Hepatic stellate cell (primary cell): ENCODE data around the gene KLB.
"Not testable (repeated sequence)": the region's sequence is repeated elsewhere in the genome, so short reads cannot be mapped to it uniquely, and the experiment has no call there.

ENCODE experiments used
- DNase-seq: peaks from one replicate; pipeline ENCODE4 v3.0.0; 2011; ENCODE audit warnings: low spot score

Gene KLB

DNA sequence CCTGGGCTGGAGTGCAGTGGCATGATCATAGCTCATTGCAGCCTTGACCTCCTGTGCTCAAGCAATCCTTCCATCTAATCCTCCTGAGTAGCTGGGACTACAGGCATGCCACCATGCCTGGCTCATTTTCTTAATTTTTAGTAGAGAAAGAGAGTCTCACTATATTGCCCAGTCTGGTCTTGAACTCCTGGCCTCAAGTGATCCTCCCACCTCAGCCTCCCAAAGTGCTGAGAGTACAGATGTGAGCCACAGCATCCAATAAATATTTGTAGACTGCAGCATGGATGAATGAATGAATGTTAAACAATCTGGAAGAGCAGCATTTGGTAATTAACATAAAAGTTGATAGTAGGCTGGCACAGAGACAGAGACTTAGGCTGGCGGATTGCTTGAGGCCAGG lies 20.0 kb downstream of the KLB start:
- no peak for DNase-seq

DNA sequence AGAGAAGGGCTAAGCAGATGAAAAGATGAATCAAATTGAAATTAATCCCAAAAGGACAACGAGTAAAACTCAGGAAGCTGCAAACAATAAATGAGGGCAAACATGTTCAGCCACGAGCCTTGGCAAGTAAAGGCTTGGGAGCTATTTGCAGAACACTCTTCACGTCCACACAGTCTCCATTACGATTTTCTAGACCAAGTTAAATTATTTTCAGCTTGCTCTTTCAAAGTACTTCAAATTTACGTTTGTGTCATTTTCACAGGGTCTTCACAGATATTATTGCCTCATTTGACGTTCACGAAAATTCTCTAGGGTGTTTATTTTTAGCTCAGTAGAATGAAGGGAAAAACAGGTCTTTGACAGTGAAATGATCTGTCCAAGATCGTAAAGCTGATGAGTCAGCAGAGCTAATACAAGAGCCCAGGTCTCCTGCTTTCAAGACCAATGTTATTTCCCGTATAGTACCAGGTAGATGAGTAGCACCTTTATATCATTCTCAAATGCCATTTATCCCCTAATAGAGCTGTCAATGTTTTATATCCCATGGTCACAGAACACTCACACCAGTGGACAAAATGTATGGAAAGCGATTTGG lies 20.9 kb downstream of the KLB start:
- DNase-seq = no peak

DNA sequence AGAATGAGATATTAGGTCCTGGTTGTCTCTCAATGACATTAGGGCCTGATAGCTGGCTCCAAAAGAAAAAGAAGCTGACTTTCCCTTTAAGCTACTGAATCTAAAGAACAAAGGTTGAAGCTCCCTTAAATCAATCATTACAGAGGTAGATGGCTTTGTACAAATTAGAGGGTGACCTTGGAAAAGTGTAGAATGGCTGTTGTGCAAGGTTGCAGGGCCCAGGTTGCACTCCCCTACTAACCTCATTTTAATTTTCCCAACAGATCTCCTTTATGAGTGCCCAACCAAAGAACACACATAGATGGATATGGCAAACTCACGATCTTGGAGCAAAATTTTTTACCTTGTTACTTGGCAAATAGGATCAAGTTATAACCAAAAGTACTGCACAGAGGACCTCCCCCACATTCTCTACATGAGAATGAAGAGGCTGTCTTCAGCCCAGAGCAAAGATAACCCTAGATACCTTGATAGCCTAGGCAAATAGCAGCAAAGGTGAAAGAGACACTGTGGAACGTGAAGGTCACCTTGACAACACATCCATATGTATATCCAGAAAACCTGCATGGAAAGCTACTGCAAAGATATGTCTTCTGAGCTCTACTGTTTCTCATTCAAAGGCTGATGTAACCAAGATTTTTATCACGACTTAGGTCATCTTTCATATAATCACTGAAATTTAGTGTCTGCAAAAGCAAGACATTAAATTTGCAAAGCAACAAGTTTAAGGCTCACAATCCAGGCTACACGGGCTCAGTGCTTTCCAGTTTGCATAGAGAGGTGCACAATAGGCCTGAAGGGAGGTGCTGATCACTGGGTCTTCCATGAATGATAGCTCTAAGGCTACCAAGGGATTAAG lies 23.0 kb downstream of the KLB start:
- no peak for DNase-seq

DNA sequence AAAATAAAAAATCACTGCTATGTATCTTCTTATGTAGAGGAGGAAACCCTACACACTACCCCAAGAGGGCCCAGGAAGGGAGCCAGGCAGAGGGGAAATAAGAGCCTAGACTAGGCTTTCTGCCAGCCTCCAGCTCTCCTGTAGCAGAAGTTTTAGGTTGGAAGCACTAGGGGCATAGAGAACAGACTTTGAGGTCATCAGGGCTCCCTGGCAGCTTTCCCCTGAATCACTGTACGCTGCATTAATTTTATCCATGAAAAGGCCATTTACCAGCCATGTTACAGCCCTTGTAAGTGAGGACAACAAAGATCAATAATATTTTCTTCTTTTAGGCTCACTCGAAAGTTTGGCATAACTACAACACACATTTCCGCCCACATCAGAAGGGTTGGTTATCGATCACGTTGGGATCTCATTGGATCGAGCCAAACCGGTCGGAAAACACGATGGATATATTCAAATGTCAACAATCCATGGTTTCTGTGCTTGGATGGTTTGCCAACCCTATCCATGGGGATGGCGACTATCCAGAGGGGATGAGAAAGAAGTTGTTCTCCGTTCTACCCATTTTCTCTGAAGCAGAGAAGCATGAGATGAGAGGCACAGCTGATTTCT lies 27.3 kb downstream of the KLB start:
- DNase-seq = no peak

DNA sequence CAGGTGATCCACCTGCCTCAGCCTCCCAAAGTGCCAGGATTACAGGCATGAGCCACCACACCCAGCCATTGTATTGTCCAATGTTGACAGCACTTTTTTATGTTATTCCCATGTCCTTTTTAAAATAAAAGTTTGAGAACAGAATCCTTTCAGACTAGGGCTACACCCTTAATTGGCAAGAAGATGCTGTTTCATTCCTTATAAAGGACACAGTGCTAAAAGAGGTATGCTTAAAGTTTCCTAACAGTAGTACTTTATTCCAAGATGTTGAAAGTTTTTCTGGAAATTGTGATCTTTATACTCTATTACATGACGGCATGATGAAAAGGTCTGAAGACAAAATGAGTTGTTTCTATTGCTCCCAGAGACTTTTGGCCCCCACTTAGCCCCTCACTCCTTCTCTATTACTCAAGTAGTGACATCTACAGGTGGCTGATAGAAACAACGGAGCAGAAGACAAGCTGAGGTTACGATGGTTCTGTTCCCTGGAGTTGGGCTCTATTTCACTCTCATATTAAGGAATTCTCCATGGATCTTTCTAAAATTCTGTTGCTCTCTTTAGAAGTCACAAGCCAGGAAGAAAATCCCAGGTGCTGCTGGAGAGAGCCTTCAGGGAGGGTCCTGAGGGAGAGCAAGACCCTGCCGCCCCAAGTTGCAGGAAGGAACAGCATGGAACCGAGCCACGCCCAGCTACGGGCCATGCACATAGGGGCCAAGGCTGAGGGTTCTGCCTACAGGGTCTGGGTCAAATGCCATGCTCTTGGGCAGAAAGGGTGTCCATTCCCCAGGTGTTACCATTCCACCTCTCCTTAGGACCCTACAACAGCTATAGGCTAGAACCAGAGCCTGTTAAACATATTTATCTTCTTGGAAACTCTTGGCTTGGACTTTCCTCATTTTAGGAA lies 29.2 kb downstream of the KLB start:
- no peak for DNase-seq

DNA sequence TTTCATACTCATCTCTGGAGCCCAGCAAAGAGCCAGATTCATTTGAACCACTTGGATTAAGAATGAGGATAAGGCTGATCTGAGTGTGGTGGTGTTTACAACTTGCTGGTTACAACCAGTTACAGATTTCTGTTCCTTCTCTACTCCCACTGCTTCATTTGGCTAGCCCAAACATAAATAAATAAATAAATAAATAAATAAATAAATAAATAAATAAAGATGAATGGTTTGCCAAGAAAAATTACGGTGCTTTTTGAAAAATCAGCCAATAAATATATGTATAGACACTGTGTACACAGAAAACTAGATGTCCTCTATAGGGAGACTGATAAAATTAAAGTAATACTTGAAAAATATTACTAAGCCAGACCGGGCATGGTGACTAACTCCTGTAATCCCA lies 34.9 kb downstream of the KLB start:
- DNase-seq = no peak

DNA sequence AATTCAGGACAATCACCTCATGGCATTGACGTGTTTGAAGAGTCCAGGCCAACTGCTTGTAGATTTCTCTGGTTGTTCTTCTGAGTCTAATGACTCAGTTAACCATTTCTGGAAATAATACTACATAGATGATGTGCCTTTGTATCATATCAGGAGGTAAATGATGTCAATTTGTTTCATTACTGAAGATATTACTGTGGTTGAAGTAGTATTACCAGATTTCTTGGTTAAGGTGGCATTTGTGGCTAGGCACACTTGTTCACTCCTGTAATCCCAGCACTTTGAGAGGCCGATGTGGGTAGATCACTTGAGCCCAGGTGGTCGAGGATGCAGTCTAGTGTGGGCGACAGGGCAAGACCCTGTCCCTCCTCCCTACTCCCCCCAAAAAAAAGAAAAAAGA lies 36.3 kb downstream of the KLB start:
- DNase-seq = no peak

DNA sequence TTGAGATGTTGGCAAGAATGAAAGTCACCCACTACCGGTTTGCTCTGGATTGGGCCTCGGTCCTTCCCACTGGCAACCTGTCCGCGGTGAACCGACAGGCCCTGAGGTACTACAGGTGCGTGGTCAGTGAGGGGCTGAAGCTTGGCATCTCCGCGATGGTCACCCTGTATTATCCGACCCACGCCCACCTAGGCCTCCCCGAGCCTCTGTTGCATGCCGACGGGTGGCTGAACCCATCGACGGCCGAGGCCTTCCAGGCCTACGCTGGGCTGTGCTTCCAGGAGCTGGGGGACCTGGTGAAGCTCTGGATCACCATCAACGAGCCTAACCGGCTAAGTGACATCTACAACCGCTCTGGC lies 39.7 kb downstream of the KLB start:
- no peak for DNase-seq

DNA sequence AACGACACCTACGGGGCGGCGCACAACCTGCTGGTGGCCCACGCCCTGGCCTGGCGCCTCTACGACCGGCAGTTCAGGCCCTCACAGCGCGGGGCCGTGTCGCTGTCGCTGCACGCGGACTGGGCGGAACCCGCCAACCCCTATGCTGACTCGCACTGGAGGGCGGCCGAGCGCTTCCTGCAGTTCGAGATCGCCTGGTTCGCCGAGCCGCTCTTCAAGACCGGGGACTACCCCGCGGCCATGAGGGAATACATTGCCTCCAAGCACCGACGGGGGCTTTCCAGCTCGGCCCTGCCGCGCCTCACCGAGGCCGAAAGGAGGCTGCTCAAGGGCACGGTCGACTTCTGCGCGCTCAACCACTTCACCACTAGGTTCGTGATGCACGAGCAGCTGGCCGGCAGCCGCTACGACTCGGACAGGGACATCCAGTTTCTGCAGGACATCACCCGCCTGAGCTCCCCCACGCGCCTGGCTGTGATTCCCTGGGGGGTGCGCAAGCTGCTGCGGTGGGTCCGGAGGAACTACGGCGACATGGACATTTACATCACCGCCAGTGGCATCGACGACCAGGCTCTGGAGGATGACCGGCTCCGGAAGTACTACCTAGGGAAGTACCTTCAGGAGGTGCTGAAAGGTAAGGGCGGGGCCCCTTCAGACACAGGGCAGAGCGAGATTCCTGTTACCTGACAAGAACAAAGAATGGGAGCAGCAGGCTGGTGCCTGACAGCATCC lies 40.3 kb downstream of the KLB start:
- no peak for DNase-seq

DNA sequence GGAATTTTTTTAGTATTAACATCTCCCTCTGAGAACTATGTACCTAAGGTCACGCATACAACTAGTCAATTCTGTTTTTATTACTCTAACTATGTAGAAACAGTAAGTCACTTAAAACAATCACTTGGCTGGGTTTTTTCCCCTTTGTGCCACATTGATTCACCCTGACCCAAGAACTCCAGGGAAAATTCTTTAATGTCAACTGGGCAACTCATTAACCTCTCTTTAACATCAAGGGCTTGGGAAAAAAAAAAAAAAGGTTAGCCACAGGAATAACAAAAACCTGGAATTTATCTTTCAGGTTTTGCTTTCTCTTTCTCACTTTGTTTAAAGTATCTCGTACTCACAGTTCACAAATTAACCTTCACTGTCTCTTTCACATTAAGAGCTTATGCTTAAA lies 43.9 kb downstream of the KLB start:
- no peak for DNase-seq

DNA sequence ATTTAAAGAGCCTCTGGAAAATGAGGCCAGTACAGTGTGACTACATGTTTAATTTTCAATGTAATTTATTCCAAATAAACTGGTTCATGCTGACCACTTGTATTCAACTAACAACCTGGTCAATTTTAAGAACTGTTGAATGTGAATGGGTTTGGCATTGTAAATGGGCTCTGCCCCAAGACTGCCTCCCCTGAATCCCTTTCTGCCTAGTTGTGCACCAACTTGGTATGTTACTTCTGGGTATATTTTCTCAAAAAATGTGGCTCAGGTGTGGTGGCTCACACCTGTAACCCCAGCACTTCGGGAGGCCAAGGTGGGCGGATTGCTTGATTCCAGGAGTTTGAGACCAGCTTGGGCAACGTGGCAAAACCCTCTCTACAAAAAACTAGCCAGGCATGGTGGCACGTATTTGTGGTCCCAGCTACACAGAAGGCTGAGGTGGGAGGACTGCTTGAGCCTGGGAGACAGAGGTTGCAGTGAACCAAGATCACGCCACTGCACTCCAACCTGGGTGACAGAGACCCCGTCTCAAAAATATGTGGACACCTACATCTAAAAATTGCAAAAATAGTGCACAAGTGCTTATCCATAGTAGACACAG lies 44.8 kb downstream of the KLB start:
- DNase-seq = no peak

DNA sequence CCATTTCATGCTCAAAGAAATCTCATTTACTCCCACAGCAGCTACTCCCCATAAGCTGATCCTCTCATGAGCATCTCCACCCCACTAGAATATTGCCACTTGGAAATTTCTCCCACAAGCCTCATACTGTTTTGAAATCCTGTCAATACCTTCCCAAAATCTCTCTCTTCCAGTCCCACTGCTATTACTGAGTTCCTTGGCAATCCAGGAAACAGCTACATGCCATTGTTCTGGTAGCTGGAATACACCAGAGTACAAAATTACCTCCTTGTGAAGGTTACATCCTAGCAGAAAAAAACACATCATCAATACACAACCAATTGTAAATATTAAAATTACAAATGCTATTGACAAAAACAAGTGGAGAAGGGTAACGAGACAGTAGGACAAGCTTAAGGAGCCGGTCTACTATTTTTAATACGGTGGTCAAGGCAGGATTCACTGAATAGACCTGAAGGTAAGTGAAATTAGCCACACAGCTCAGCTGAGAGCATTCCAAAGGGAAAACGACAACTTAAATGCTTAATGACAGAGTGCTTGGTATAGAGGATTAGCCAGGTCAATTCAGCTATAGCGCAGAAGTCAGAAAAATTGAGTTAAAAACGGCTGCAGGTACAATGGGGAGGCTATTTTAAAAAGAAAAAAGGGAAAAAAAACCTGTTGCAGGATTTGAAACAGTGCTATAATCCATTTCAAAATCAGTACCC lies 45.6 kb downstream of the KLB start:
- DNase-seq = no peak

DNA sequence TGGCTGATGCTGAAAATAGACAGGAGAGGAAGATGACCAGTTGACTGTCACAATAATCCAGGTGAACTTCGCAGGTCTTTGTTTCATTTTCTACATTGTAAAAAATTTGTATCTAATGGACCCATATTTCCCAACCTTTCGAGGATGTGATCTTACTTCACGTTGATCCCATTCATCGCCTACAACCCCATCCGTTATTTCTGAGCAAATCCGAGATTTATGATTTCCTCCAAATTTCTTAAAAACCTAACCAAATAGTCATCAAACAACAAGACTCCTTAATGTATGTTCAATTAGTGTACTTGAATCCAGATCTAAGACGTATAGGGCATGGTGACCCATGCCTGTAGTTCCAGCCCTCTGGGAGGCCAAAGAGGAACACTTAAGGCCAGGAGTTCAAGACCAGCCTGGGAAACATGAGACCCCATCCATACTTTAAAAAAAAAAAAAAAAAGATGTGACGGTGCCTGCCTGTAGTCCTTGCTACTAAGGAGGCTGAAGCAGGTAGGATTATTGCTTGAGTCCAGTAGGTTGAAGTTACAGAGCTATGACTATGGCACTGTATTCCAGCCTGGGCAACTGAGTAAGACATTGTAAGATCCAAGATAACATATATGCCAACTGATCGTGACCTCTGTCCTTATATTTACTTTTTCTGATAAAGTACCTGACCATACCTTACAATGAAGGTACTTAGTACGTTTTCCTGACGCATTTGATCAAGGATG lies 46.3 kb downstream of the KLB start:
- no peak for DNase-seq

DNA sequence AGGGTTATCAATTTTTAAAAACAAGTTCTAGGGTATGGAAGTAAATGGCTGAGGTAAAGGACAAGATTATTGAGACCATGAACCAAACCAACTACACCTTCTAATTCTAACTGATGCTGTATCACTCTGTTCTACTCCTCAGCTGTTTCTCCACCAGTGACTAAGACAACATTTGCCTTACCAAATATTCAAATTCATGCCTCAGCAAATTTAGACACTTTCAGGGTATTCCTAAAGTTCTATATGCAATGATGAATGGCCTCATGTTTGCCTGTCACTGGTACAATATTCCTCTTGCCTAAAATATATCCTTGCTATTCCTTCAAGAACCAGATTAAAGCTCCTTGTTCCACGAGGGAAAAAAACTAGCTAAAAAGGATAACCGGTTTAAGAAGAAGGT lies 47.0 kb downstream of the KLB start:
- no peak for DNase-seq

DNA sequence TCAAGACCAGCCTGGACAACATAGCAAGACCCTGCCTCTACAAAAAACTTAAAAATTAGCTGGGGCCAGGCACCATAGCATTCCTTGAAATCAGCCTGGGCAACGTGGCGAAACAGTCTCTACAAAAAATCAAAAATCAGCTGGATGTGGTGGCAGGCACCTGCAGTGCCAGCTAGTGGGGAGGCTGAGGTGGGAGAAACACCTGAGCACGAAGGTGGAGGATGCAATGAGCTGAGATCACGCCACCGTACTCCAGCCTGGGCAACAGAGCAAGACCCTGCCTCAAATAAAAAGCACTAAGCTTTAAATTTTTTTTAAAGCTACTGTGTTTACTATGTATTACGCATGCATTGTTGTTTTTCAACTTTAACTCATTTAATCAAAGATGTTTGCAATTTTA lies 48.8 kb downstream of the KLB start:
- no peak for DNase-seq

DNA sequence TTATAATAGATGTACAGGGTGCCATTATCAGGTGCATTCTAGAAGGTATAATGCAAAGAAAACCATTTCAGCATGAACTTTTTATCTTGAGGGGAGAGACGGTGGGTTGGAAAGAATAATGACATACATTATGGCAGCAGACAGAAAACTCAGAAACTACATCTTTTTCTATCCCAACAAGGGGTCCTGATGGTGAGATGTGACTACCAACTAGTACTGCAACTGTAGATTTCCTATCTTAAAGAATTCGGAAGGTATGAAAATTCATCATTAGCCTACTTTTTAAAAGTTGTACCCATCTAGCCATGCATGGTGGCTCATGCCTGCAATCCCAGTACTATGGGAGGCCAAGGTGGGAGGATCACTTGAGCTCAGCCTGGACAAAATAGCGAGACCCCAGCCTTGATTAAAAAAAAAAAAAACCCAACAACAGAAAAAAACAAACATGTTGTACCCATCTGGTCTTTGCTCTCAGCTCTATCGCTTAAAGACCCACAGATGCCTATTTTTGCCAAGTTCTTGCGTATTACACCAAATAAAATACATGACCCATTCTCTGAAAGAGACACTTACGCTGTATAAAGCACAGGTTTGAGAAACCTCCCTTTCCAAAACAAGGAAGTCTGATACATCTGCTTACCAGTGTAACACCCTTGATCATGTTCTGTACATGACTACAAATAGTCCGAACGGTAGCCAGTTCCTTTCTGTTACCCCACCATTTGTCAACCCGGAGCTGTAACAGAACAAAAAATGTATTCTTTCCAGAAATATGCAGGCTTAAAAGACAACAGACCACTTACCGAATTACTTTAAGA lies 50.4 kb downstream of the KLB start:
- no peak for DNase-seq

DNA sequence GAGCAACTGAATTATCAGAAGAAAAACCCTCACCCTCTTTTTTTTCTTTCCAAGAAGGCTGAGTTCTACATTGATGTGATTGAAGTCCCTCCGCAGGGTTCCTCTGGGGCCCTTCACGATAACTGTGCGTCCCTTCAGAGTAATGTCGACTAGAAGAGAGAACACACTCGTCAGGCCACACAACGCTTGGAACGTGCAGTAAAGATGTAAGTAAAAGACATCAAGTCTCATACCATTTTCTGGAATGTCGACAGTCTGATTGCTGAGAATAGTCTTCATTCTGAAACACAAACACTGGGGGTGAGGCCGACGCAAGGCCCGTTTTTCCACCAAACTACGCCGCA lies 51.4 kb downstream of the KLB start:
- DNase-seq = not testable (repeated sequence)

DNA sequence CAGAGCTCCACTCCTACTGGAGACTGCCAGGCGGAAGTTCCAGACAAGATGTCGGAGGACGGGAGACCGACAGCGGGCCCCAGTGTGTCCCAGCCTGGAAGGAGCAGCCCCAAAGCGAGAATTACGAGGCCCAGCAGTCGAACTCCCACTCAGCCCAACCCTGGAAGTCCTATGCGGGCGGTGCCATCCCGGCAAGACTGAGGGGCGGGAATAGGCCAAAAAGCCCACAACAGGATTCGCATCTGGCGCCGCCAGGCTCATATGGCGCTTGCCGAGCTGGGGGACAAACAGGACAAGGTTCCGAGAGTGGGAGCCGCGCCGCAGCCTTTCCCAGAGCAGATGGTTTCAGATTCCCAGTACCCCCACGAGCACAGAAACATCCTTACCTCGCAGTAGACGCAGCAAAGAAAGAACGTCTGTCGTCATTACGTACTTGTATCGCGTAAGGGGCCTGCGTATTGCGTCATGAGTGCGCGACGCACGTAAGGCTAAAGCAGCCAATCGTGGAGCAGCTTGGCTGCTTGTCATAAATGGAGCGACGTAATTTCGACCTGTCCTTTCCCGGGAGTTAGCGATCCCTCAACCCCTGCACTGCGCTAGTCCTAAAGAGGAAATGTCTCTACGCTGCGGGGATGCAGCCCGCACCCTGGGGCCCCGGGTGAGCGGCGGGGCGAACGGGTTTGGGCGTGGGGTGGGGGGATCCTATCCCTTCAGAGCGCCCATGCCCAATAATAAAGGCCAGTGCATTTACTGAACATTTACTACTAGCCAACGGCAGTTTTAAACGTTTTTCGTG lies 52.0 kb downstream of the KLB start, which contains the start of the genes LIAS and RPL9:
LIAS (plus strand) TSS at position 552 of the 796 bp plus-strand sequence; CDS start at position 614, 62 bp downstream.
RPL9 (minus strand) TSS at position 418 of the 796 bp plus-strand sequence. CDS start 483 bp downstream, outside the sequence.
- DNase-seq = peak; percentile 95
